NB4 (cell line): ENCODE results near the gene FAM89A.

ENCODE experiments used
- DNase-seq: peaks from one replicate; pipeline ENCODE4 v3.0.0; 2010; ENCODE audit warnings: low read depth
- H3K4me3 ChIP-seq: one replicate; pipeline ENCODE4 v1.5.1; 2011; ENCODE audit warnings: mild to moderate bottlenecking, low read depth, low read length, moderate library complexity
- CTCF ChIP-seq: IDR thresholded peaks from one replicate; pipeline ENCODE4 v1.5.1; 2012; ENCODE audit warnings: low read depth, low read length
- MAX ChIP-seq: IDR thresholded peaks from 2 replicates; pipeline ENCODE4 v1.6.1; 2011; ENCODE audit warnings: low read depth, low read length
- MYC ChIP-seq: IDR thresholded peaks from 2 replicates; pipeline ENCODE4 v1.6.1; 2011; ENCODE audit warnings: low read depth, low read length
- POLR2A ChIP-seq: IDR thresholded peaks from 2 replicates; pipeline ENCODE4 v1.6.1; 2011; ENCODE audit warnings: mild to moderate bottlenecking; ENCODE audit not compliant: insufficient read length; ENCODE audit errors: extremely low read depth

Gene FAM89A

GRCh38 chr1:231021540-231022031 lies 18.5 kb downstream of the FAM89A start:
- no peak for DNase-seq
- H3K4me3 ChIP-seq = no peak overlapping the region
- TF ChIP-seq CTCF (no peak), MAX (no peak), MYC (no peak), POLR2A (no peak)

- H3K4me3 ChIP-seq = no peak overlapping the region
- DNase-seq = no peak
- TF ChIP-seq POLR2A = no peak
- no peak for TF ChIP-seq MYC
These were observed 19.2 kb downstream of the FAM89A start for GRCh38 chr1:231020816-231021215.

GRCh38 chr1:231020139-231020601 lies 19.9 kb downstream of the FAM89A start:
- no peak overlapping the region for H3K4me3 ChIP-seq
- TF ChIP-seq CTCF = no peak
- TF ChIP-seq POLR2A = no peak
- TF ChIP-seq MYC = no peak
- no peak for TF ChIP-seq MAX
- DNase-seq = peak; percentile 31

- DNase-seq = no peak
- TF ChIP-seq MYC (no peak), MAX (no peak), CTCF (no peak), POLR2A (no peak)
- H3K4me3 ChIP-seq = no peak overlapping the region
These were observed 20.3 kb downstream of the FAM89A start for GRCh38 chr1:231019711-231020110.

- TF ChIP-seq CTCF (no peak), MYC (no peak), MAX (no peak), POLR2A (no peak)
- H3K4me3 ChIP-seq = no peak overlapping the region
These were observed 23.1 kb downstream of the FAM89A start for GRCh38 chr1:231016966-231017365.

GRCh38 chr1:231016234-231016633 lies 23.8 kb downstream of the FAM89A start:
- no peak overlapping the region for H3K4me3 ChIP-seq
- TF ChIP-seq MAX (no peak), MYC (no peak), CTCF (no peak), POLR2A (no peak)
- DNase-seq = no peak

More at GRCh38 chr1:231016966-231017365, 23.1 kb downstream of the FAM89A start:
- DNase-seq = no peak
